H9 (cell line): ENCODE results near the gene TMEM254. TPM values are rescaled to one million over a fixed set of nuclear protein-coding genes. Genes with fewer than 3 reads are reported as not detected.

ENCODE experiments used
- DNase-seq: peaks from one replicate; pipeline ENCODE4 v3.0.0-alpha.2; 2017
- H2AFZ ChIP-seq: one replicate; pipeline ENCODE4 v1.6.1; 2013; ENCODE audit warnings: mild to moderate bottlenecking, low read length, control low read depth, moderate library complexity
- H2AK5ac ChIP-seq: 2 replicates; pipeline ENCODE4 v1.6.1; 2013; ENCODE audit warnings: low read length, control low read depth, mixed read lengths; ENCODE audit not compliant: insufficient read length
- H2BK120ac ChIP-seq: one replicate; pipeline ENCODE4 v1.6.1; 2013; ENCODE audit warnings: low read depth, mild to moderate bottlenecking, low read length, control low read depth, inconsistent platforms; ENCODE audit not compliant: poor library complexity, severe bottlenecking
- H2BK12ac ChIP-seq: 2 replicates; pipeline ENCODE4 v1.6.1; 2013; ENCODE audit warnings: low read length, control low read depth, mixed read lengths, low read depth; ENCODE audit not compliant: insufficient read length
- H2BK15ac ChIP-seq: 2 replicates; pipeline ENCODE4 v1.6.1; 2013; ENCODE audit warnings: low read depth, low read length, control low read depth
- H2BK20ac ChIP-seq: one replicate; pipeline ENCODE4 v1.6.1; 2013; ENCODE audit warnings: low read depth, mild to moderate bottlenecking, low read length, control low read depth, inconsistent platforms; ENCODE audit not compliant: poor library complexity, severe bottlenecking
- H2BK5ac ChIP-seq: 2 replicates; pipeline ENCODE4 v1.6.1; 2013; ENCODE audit warnings: low read length, control low read depth, mixed read lengths; ENCODE audit not compliant: insufficient read length
- H3K14ac ChIP-seq: 2 replicates; pipeline ENCODE4 v1.6.1; 2013; ENCODE audit warnings: low read length, control low read depth; ENCODE audit not compliant: insufficient read depth
- H3K18ac ChIP-seq: 2 replicates; pipeline ENCODE4 v1.6.1; 2013; ENCODE audit warnings: low read depth, mild to moderate bottlenecking, mixed read lengths, low read length, control low read depth; ENCODE audit not compliant: insufficient read length
- H3K23ac ChIP-seq: 2 replicates; pipeline ENCODE4 v1.6.1; 2013; ENCODE audit warnings: low read length, control low read depth, mixed read lengths, low read depth; ENCODE audit not compliant: insufficient read length
- H3K23me2 ChIP-seq: 2 replicates; pipeline ENCODE4 v1.6.1; 2013; ENCODE audit warnings: low read depth, mild to moderate bottlenecking, mixed read lengths, low read length, control low read depth; ENCODE audit not compliant: insufficient read length, poor library complexity, severe bottlenecking
- H3K27ac ChIP-seq: 2 replicates; pipeline ENCODE4 v1.5.1; 2013; ENCODE audit warnings: low read length, control low read depth, mixed read lengths, low read depth; ENCODE audit not compliant: insufficient read length
- H3K27me3 ChIP-seq: 2 replicates; pipeline ENCODE4 v1.6.1; 2013; ENCODE audit warnings: low read length, control low read depth, inconsistent platforms; ENCODE audit not compliant: insufficient read depth
- H3K4ac ChIP-seq: 2 replicates; pipeline ENCODE4 v1.6.1; 2013; ENCODE audit warnings: low read depth, mild to moderate bottlenecking, control low read depth, inconsistent platforms, low read length, moderate library complexity
- H3K4me1 ChIP-seq: 2 replicates; pipeline ENCODE4 v1.6.1; 2013; ENCODE audit warnings: low read length, control low read depth, inconsistent platforms; ENCODE audit not compliant: insufficient read depth
- H3K4me2 ChIP-seq: 2 replicates; pipeline ENCODE4 v1.6.1; 2013; ENCODE audit warnings: low read length, control low read depth, mixed read lengths; ENCODE audit not compliant: insufficient read length, insufficient read depth
- H3K56ac ChIP-seq: 2 replicates; pipeline ENCODE4 v1.6.1; 2013; ENCODE audit warnings: low read depth, mild to moderate bottlenecking, mixed read lengths, low read length, control low read depth; ENCODE audit not compliant: insufficient read length
- H3K79me1 ChIP-seq: 2 replicates; pipeline ENCODE4 v1.6.1; 2013; ENCODE audit warnings: low read depth, mild to moderate bottlenecking, moderate library complexity, low read length, control low read depth, inconsistent platforms; ENCODE audit not compliant: insufficient read depth, poor library complexity, severe bottlenecking
- H3K79me2 ChIP-seq: 2 replicates; pipeline ENCODE4 v1.6.1; 2013; ENCODE audit warnings: low read length, control low read depth, inconsistent platforms; ENCODE audit not compliant: insufficient read depth
- H3K9ac ChIP-seq: 2 replicates; pipeline ENCODE4 v1.6.1; 2013; ENCODE audit warnings: low read length, control low read depth, mixed read lengths; ENCODE audit not compliant: insufficient read length; ENCODE audit errors: extremely low read depth
- H3K9me3 ChIP-seq: one replicate; pipeline ENCODE4 v1.6.1; 2013; ENCODE audit warnings: low read depth, low read length, inconsistent platforms; ENCODE audit not compliant: control insufficient read depth
- H3T11ph ChIP-seq: one replicate; pipeline ENCODE4 v1.6.1; 2013; ENCODE audit warnings: mild to moderate bottlenecking, low read length, control low read depth, inconsistent platforms
- H4K20me1 ChIP-seq: one replicate; pipeline ENCODE4 v1.6.1; 2013; ENCODE audit not compliant: control insufficient read depth, insufficient read length, insufficient read depth
- H4K5ac ChIP-seq: 2 replicates; pipeline ENCODE4 v1.6.1; 2013; ENCODE audit warnings: low read depth, mild to moderate bottlenecking, mixed read lengths, low read length, control low read depth; ENCODE audit not compliant: insufficient read length
- H4K8ac ChIP-seq: replicated peaks from 2 replicates; pipeline ENCODE4 v1.6.1; 2013; ENCODE audit warnings: low read length, control low read depth, mixed read lengths, low read depth; ENCODE audit not compliant: insufficient read length
- H4K91ac ChIP-seq: 2 replicates; pipeline ENCODE4 v1.6.1; 2013; ENCODE audit warnings: low read depth, mild to moderate bottlenecking, moderate library complexity, mixed read lengths, low read length, control low read depth; ENCODE audit not compliant: insufficient read length
- H3K27ac Mint-ChIP-seq, 3 experiments: 2 replicates in 2 of 3; 3 replicates in 1 of 3; pipeline ENCODE4 v1.8.0; 2020 to 2021; ENCODE audit warnings: mixed read lengths in 3 of 3, mild to moderate bottlenecking in 1 of 3, moderate library complexity in 1 of 3
- H3K27me3 Mint-ChIP-seq: 2 replicates; pipeline ENCODE4 v1.8.0; 2021; ENCODE audit warnings: low read depth, mild to moderate bottlenecking, moderate library complexity, mixed read lengths
- H3K36me3 Mint-ChIP-seq, 3 experiments: 2 replicates in 2 of 3; 3 replicates in 1 of 3; pipeline ENCODE4 v1.8.0; 2020 to 2021; ENCODE audit warnings: low read depth in 3 of 3, mixed read lengths in 3 of 3; ENCODE audit not compliant: insufficient read depth in 1 of 3
- H3K4me1 Mint-ChIP-seq, 2 experiments: 2 replicates each; pipeline ENCODE4 v1.8.0; 2020; ENCODE audit warnings: mixed read lengths in 2 of 2
- H3K4me3 Mint-ChIP-seq, 2 experiments: 2 replicates in 1 of 2; 3 replicates in 1 of 2; pipeline ENCODE4 v1.8.0; 2020 to 2021; ENCODE audit warnings: mild to moderate bottlenecking in 2 of 2, mixed read lengths in 2 of 2, moderate library complexity in 1 of 2
- H3K9me3 Mint-ChIP-seq, 2 experiments: 2 replicates in 1 of 2; 3 replicates in 1 of 2; pipeline ENCODE4 v1.8.0; 2020; ENCODE audit warnings: mild to moderate bottlenecking in 2 of 2, mixed read lengths in 2 of 2, moderate library complexity in 1 of 2
- WGBS: extraction: QIAGEN DNeasy Blood & Tissue Kit; methylation state at CpG from one replicate; pipeline ENCODE4 v1.1.7; 2013; ENCODE audit warnings: missing lambda C conversion rate, low lambda C conversion rate, mixed read lengths; ENCODE audit not compliant: insufficient read length; ENCODE audit errors: extremely low coverage; 5-methylcytosine and 5-hydroxymethylcytosine counted together
- total RNA-seq: library from RNA; stranded (reverse); gene quantifications from 2 replicates; pipeline ENCODE4 v1.2.1, GENCODE V29; 2021
- TF ChIP-seq, protein P1 (sequence below): fragments of 200-600 bp; sonication (generic); conservative IDR thresholded peaks from 3 replicates; pipeline ENCODE4 v1.8.0; 2021; ENCODE audit warnings: antibody characterized with exemption, mild to moderate bottlenecking

The TMEM254 gene
- total RNA-seq, 1 experiment from 2014 or later, result 20.3 TPM

DNA sequence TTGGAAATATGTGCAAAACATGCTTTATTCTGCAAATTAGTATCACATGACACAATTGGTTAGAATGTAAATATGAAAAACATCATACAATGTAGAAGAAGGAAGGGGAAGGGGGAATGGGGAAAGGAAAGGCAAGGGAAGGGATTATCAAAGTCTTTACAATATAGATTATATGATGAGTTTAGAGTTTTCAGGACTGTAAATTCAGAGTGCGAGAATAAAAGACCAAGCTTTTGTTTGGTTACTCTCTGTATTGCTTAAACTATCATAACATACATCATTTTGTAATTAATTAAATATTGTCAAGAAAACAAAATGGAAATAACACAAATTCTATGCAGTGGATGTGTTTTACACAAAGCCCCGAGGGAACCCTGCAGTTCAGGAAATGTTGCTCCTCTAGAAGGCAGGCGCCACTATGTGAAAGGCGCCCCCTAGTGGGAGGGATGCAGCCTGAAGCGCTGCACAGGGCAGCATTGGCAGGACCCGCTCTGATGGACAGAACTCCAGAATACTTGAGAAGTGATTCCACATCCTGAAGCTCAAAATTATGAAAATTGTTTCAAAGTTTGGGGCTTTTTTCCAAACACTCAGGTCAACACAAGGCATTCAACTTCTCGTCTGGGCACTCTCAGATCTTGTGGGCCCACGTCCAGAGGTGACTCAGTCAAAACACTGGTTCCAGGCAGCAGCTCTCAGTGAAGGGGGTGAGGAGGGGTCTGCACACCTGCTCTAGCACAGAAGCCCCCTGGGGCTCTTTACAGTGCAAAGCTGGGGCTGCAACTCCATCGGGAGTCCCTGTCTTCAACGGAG lies 31.6 kb upstream of the TMEM254 start:
- Histone ChIP-seq H3K27ac (no peak overlapping the region), H3K4me2 (no peak overlapping the region), H3K79me1 (no peaks in the 10 kb centered on the region), H2BK15ac (no peak overlapping the region; the same call in 1 of the 2 replicates), H2BK12ac (no peak overlapping the region), H3K56ac (no peak overlapping the region), H3K4ac (no peak overlapping the region), H3K9ac (no peak overlapping the region), H2BK20ac (no peak overlapping the region), H3K23me2 (no peaks in the 10 kb centered on the region), H2AK5ac (no peak overlapping the region), H4K91ac (no peak overlapping the region), H3K4me1 (no peaks in the 10 kb centered on the region), H3K18ac (no peak overlapping the region), H4K20me1 (no peaks in the 10 kb centered on the region), H4K8ac (no peak overlapping the region), H3K9me3 (no peaks in the 10 kb centered on the region), H3K14ac (no peak overlapping the region), H2BK5ac (no peak overlapping the region), H2BK120ac (no peak overlapping the region), H2AFZ (no peak overlapping the region), H4K5ac (no peak overlapping the region), H3K23ac (no peak overlapping the region), H3T11ph (no peak overlapping the region), H3K27me3 (no peaks in the 10 kb centered on the region), H3K79me2 (no peaks in the 10 kb centered on the region)
- Mint-ChIP-seq H3K4me3 (no peak overlapping the region), H3K27ac (no peak overlapping the region), H3K9me3 (no peaks in the 10 kb centered on the region), H3K36me3 (no peaks in the 10 kb centered on the region), H3K4me1 (peaks cover 4 to 6% of the 10 kb centered on the region in 2 experiments), H3K27me3 (peaks cover 5% of the 10 kb centered on the region)
- WGBS, result no CpG with 5 or more reads among the region's 10 CpGs
- TF ChIP-seq, protein P1, sequence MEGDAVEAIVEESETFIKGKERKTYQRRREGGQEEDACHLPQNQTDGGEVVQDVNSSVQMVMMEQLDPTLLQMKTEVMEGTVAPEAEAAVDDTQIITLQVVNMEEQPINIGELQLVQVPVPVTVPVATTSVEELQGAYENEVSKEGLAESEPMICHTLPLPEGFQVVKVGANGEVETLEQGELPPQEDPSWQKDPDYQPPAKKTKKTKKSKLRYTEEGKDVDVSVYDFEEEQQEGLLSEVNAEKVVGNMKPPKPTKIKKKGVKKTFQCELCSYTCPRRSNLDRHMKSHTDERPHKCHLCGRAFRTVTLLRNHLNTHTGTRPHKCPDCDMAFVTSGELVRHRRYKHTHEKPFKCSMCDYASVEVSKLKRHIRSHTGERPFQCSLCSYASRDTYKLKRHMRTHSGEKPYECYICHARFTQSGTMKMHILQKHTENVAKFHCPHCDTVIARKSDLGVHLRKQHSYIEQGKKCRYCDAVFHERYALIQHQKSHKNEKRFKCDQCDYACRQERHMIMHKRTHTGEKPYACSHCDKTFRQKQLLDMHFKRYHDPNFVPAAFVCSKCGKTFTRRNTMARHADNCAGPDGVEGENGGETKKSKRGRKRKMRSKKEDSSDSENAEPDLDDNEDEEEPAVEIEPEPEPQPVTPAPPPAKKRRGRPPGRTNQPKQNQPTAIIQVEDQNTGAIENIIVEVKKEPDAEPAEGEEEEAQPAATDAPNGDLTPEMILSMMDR, result peak; percentile 98
- DNase-seq, result peak; percentile 82
